NCI-H2029 (cell line): Measurements from ENCODE around the gene BCKDHA.
A peak's percentile ranks its signal among the peaks of the same experiment; 100 is the strongest.
"Not testable (repeated sequence)": the region's sequence is repeated elsewhere in the genome, so short reads cannot be mapped to it uniquely, and the experiment has no call there.

Experiments used
- DNase-seq: peaks from one replicate; lab custom pipeline; 2025; lab: John Stamatoyannopoulos, UW

The BCKDHA gene

GRCh38 chr19:41366089-41366488 is 31.5 kb upstream of the BCKDHA start:
- no peak for DNase-seq

DNA sequence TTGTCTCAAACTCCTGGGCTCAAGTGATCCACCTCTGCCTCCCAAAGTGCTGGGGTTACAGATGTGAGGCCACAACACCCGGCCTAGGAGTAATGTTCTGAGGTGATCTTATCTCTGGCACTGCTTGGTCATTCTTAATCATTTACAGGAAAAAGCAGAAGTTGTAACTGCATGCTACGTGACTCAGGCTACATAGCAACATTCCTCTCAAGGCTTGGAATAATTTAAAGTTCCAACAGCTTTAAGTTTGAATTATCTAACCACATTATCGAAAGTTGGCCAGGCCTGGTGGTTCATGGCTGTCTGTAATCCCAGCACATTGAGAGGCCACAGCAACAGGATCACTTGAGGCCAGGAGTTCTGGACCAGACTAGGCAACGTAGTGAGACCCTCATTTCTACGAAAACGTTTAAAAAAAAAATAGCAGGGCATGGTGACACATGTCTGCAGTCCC is 29.7 kb upstream of the BCKDHA start:
- no peak for DNase-seq

DNA sequence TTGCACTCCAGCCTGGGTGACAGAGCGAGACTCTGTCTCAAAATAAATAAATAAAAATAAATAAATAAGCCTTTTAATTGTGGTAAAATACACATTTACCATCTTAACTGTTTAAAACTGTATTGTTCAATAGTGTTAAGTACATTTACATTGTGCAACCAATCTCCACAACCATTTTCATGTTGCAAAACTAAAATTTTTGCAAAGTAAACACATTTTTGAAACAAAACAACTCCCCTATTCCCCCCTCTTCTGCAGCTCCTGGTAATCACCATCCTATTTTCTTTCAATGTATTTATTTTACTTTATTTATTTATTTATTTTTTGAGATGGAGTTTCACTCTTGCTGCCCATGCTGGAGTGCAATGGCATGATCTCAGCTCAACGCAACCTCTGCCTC is 27.8 kb upstream of the BCKDHA start:
- no peak for DNase-seq

- not testable (repeated sequence) for DNase-seq
Observed at GRCh38 chr19:41371119-41371518, 26.5 kb upstream of the BCKDHA start.

- DNase-seq, result no peak
Observed at GRCh38 chr19:41371541-41371940, 26.1 kb upstream of the BCKDHA start.

- DNase-seq, result no peak
Observed at GRCh38 chr19:41372501-41372900, 25.1 kb upstream of the BCKDHA start.

DNA sequence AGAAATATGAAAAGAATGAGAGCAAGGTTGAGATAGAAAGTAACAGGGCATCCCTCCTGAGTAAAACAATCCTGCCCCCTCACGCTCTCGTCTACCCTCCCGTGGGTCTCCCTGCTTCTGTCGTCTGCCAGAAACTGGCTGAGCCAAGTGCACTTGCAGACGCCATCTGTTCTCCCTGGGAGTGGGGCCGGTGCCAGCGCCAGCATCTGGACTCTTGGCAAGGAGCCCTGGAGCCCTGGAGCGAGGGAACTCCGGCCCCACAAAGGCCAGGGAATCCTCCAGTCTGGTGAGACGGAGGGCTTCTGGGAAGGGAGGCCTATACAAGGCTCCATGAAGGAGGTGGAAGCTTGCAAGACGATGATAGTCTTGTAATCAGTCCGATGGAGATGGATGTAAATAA is 23.6 kb upstream of the BCKDHA start:
- peak; percentile 94 for DNase-seq

GRCh38 chr19:41376241-41376997 is 21.2 kb upstream of the BCKDHA start, which contains the start of gene TMEM91:
TSS of gene TMEM91 (plus strand) at chr19:41376533. CDS start at chr19:41378310, 1,777 bp downstream.
- DNase-seq, result peak; percentile 28

GRCh38 chr19:41376998-41377365 is 20.6 kb upstream of the BCKDHA start:
- no peak for DNase-seq

GRCh38 chr19:41377977-41378709 is 19.5 kb upstream of the BCKDHA start:
- DNase-seq, result no peak

DNA sequence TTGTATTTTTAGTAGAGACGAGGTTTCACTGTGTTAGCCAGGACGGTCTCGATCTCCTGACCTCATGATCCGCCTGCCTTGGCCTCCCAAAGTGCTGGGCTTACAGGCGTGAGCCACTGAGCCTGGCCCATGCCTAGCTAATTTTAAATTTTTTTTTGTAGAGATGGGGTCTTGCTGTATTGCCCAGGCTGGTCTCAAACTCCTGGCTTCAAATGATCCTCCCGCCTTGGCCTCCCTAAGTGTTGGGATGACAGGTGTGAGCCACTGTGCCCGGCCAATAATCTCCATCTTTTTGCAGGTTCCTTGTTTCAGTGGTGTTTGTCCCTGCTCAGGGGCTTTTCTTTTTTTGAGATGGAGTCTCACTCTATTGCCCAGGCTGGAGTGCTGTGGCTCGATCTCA is 16.1 kb upstream of the BCKDHA start:
- not testable (repeated sequence) for DNase-seq

- no peak for DNase-seq
Observed at GRCh38 chr19:41384351-41384750, 13.3 kb upstream of the BCKDHA start.

DNA sequence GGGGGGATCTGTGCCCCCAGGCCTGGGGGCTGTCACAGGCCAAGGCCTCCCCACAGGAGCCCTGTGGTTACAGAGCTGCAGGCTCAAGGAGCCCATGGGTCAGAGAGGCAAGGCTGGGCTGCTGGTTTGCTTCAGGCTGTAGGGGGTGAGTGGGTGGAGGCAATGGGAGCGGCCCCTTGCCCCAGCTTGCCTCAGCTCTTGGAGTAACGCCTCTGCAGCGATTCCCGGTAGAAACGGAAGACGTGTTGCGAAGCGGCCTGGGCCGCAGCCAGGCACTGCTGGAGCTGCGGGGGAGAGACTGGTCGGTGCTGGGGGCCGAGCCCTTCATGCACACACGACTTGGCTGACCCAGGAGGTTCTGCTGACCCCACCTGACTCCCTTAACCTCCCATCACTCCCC is 11.2 kb upstream of the BCKDHA start:
- no peak for DNase-seq

- no peak for DNase-seq
Observed at GRCh38 chr19:41391618-41392017, 6.0 kb upstream of the BCKDHA start.

- DNase-seq, result no peak
Observed at GRCh38 chr19:41392775-41393174, 4.8 kb upstream of the BCKDHA start.

DNA sequence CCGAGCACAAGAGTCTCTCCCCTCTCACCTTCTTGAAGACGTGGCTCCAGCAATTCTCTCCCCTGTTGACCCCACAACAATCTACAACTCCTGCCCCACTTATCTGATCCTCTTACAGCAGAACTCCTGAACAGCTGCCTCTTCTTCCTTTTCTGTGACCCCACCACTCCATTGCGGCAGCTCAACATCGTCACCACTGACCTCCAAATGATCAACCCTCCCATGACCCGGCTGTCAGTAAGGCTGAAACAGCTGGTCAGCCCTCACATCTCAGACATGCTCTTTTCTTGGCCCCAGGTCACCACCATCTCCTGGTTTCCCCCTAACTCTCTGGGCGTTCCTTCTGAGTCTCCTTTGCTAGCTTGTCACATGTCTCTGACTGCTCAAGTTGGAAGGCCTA is 2.3 kb upstream of the BCKDHA start:
- no peak for DNase-seq

DNA sequence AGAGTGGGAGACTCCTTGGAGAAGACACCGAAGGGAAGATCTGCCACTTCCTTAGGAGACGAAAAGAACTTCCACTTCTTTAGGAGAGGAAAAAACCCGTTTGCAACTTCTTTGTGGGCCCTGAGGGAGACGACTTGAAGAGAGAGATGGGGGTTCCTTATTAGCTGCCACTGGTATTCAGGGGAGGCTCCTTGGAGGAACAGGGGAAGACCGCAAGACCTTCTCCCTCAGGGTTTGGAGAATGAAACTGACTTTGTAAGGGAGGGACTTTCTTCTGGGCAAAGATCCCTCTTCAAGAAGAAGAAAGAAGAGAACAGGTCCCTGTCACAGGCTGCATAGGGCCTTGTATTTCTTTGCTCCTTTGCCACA is 416 bp downstream of the BCKDHA start:
- DNase-seq, result no peak

GRCh38 chr19:41398598-41398997 is 980 bp downstream of the BCKDHA start:
- no peak for DNase-seq

DNA sequence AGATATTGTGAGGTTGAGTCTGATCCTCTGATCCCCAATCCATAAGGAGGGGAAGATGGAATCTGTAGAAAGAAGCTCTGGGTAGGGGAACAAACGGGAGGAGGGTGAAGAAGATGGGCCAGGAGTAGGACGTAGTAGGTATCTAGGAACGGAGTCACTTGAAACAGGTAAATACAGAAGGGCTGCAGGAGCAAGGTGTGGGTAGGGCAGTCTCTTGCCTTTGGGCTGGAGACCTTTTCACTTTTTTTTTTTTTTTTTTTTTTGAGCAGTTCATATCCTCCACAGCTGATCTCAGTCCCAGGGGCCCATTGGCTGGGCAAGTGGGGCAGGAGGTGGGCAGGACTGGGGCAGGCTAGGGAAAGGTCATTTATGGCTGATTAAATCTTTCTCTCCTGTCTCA is 1.5 kb downstream of the BCKDHA start:
- DNase-seq, result no peak

DNA sequence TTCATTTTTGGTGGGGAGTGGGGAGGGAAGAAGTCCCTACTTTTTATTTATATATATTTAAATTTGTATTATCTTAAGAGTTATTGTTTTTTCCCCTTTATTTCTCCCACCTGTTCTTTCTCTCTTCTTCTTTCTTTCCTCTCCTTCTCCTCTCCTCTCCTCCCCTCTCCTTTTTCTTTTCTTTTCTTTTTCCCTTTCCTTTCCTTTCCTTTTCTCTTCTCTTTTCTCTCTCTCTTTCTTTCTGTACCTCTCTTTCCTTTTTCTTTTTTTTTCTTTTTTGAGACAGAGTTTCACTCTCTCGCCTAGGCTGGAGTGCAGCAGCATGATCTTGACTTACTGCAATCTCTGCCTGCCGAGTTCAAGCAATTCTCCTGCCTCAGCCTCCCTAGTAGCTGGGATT is 1.9 kb downstream of the BCKDHA start:
- no peak for DNase-seq

DNA sequence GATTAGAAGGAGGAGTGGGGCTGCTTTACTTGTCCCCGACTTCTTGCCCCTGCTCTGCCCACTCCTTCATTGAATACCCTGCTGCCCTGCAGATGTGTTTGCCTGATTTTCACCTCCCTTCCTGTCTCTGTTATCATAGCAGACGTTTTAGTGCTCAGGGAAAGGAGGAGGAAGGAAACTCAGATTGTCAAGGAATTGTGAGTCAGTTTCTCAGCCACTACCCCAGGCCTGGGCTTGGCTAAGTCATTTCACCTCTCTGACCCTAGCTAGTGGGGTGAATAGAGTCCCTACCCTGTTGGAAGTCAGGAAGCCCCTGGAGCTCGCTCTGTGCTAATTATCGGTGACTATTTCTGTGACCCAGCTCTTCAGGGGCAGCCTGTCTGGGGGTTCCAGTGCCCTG is 3.9 kb downstream of the BCKDHA start:
- DNase-seq, result no peak

- no peak for DNase-seq
Observed at GRCh38 chr19:41402010-41402409, 4.4 kb downstream of the BCKDHA start.

GRCh38 chr19:41403181-41403970 is 5.8 kb downstream of the BCKDHA start:
- DNase-seq, result peak; percentile 55
